NCI-H2107 treated with DMSO at 0.1 percent for 48 hours (cell line): ENCODE data around the gene TMEM150C.
"Not testable (repeated sequence)": the region's sequence is repeated elsewhere in the genome, so short reads cannot be mapped to it uniquely, and the experiment has no call there.

Source experiments
- DNase-seq: peaks from one replicate; lab custom pipeline; 2025; ENCODE audit not compliant: unreplicated experiment; lab: John Stamatoyannopoulos, UW

TMEM150C gene

GRCh38 chr4:82479562-82479961, 82.2 kb downstream of the TMEM150C start:
- no peak for DNase-seq

GRCh38 chr4:82477469-82477868, 84.3 kb downstream of the TMEM150C start:
- not testable (repeated sequence) for DNase-seq

GRCh38 chr4:82475931-82476330, 85.9 kb downstream of the TMEM150C start:
- not testable (repeated sequence) for DNase-seq

- DNase-seq, result no peak
Observed at GRCh38 chr4:82473621-82474164, 88.1 kb downstream of the TMEM150C start.

- DNase-seq, result not testable (repeated sequence)
Observed at GRCh38 chr4:82473080-82473479, 88.7 kb downstream of the TMEM150C start.

GRCh38 chr4:82469791-82470345, 91.9 kb downstream of the TMEM150C start:
- no peak for DNase-seq

GRCh38 chr4:82467471-82467870, 94.3 kb downstream of the TMEM150C start:
- no peak for DNase-seq

GRCh38 chr4:82463221-82463620, 98.6 kb downstream of the TMEM150C start:
- DNase-seq, result no peak

GRCh38 chr4:82462415-82462831, 99.4 kb downstream of the TMEM150C start:
- DNase-seq, result peak; percentile 38

- DNase-seq, result no peak
Observed at GRCh38 chr4:82461710-82462109, 100.1 kb downstream of the TMEM150C start.

GRCh38 chr4:82458729-82459128, 103.1 kb downstream of the TMEM150C start:
- DNase-seq, result no peak

GRCh38 chr4:82457266-82457665, 104.5 kb downstream of the TMEM150C start:
- no peak for DNase-seq

- DNase-seq, result no peak
Observed at GRCh38 chr4:82452026-82452425, 109.8 kb downstream of the TMEM150C start.

- no peak for DNase-seq
Observed at GRCh38 chr4:82450966-82451755, 110.6 kb downstream of the TMEM150C start.

GRCh38 chr4:82447886-82448285, 113.9 kb downstream of the TMEM150C start:
- no peak for DNase-seq

- DNase-seq, result no peak
Observed at GRCh38 chr4:82439088-82439487, 122.7 kb downstream of the TMEM150C start.

- no peak for DNase-seq
Observed at GRCh38 chr4:82437285-82438005, 124.3 kb downstream of the TMEM150C start.

- DNase-seq, result no peak
Observed at GRCh38 chr4:82436780-82437179, 125.0 kb downstream of the TMEM150C start.

- no peak for DNase-seq
Observed at GRCh38 chr4:82436130-82436529, 125.7 kb downstream of the TMEM150C start.

GRCh38 chr4:82434949-82435348, 126.8 kb downstream of the TMEM150C start:
- no peak for DNase-seq

- DNase-seq, result no peak
Observed at GRCh38 chr4:82433791-82434190, 128.0 kb downstream of the TMEM150C start.
